ENCODE measurements around the gene BRME1. TPM values are rescaled to one million over a fixed set of nuclear protein-coding genes. Genes with fewer than 3 reads are reported as not detected.
A peak's percentile ranks its signal among the peaks of the same experiment; 100 is the strongest.

Gene BRME1
- total and polyA plus RNA-seq, 3 donors from 2014 or later = 17.8 to 48.9 (median 26.3) TPM

GRCh38 chr19:13865571-13866462 is 40.1 kb downstream of the BRME1 start:
- no peaks in the 10 kb centered on the region for H3K27me3 ChIP-seq
- peak overlapping the region; percentile 58 to 60 for H3K4me3 ChIP-seq
- H3K27ac ChIP-seq = no peak overlapping the region
- intact Hi-C loops (cut with DNase I; ENCODE audit: low total_unique reads) = loop anchor here (10.0 kb wide), 1 partner anchor 81 kb away; no protein-coding TSS in a partner anchor
- no peak for DNase-seq
- peaks cover 11% of the 10 kb centered on the region for H3K4me1 ChIP-seq
- TF ChIP-seq POLR2A (IDR thresholded peaks at IDR 0.05) = no peak
- no peak for TF ChIP-seq CTCF (IDR thresholded peaks at IDR 0.05)
- H3K9me3 ChIP-seq = no peaks in the 10 kb centered on the region
- H3K36me3 ChIP-seq (ENCODE audit: low read depth, missing control alignments) = no peaks in the 10 kb centered on the region
- 2% methylated on average over 77 of the region's 82 CpGs; no CpG with 5 or more reads in 1 of the 2 donors for WGBS, 2 donors

- intact Hi-C loops (cut with DNase I; ENCODE audit: low total_unique reads) = loop anchor here (10.0 kb wide), 1 partner anchor 80 kb away; no protein-coding TSS in a partner anchor
- no peak for DNase-seq
- H3K4me3 ChIP-seq = peak overlapping the region; percentile 58 to 60
- TF ChIP-seq POLR2A (IDR thresholded peaks at IDR 0.05) (no peak), CTCF (IDR thresholded peaks at IDR 0.05) (no peak)
- H3K4me1 ChIP-seq = peaks cover 11% of the 10 kb centered on the region
- WGBS, 2 donors = 7% methylated on average over 40 of the region's 113 CpGs; no CpG with 5 or more reads in 1 of the 2 donors
- H3K27me3 ChIP-seq = no peaks in the 10 kb centered on the region
- H3K9me3 ChIP-seq = no peaks in the 10 kb centered on the region
- no peaks in the 10 kb centered on the region for H3K36me3 ChIP-seq (ENCODE audit: low read depth, missing control alignments)
- H3K27ac ChIP-seq = no peak overlapping the region
Observed at GRCh38 chr19:13864667-13865570, 41.0 kb downstream of the BRME1 start.

- 57 to 65% methylated on average over 10 to 13 of the region's 13 CpGs for WGBS, 2 donors
- DNase-seq = no peak
- intact Hi-C loops (cut with DNase I; ENCODE audit: low total_unique reads) = loop anchor here (10.0 kb wide), 1 partner anchor 79 kb away; no protein-coding TSS in a partner anchor
- no peaks in the 10 kb centered on the region for H3K9me3 ChIP-seq
- no peak overlapping the region for H3K4me3 ChIP-seq
- no peaks in the 10 kb centered on the region for H3K36me3 ChIP-seq (ENCODE audit: low read depth, missing control alignments)
- H3K4me1 ChIP-seq = peaks cover 11% of the 10 kb centered on the region
- H3K27ac ChIP-seq = no peak overlapping the region
- TF ChIP-seq CTCF (IDR thresholded peaks at IDR 0.05) (no peak), POLR2A (IDR thresholded peaks at IDR 0.05) (no peak)
- H3K27me3 ChIP-seq = no peaks in the 10 kb centered on the region
Observed at GRCh38 chr19:13864046-13864666, 41.8 kb downstream of the BRME1 start.

- no peaks in the 10 kb centered on the region for H3K36me3 ChIP-seq (ENCODE audit: low read depth, missing control alignments)
- no peaks in the 10 kb centered on the region for H3K9me3 ChIP-seq
- peak overlapping the region; percentile 74 to 94 for H3K27ac ChIP-seq
- no peaks in the 10 kb centered on the region for H3K27me3 ChIP-seq
- H3K4me1 ChIP-seq = peaks cover 11% of the 10 kb centered on the region
- intact Hi-C loops (cut with DNase I; ENCODE audit: low total_unique reads) = loop anchor here (10.0 kb wide), 1 partner anchor 77 kb away; no protein-coding TSS in a partner anchor
- TF ChIP-seq CTCF (IDR thresholded peaks at IDR 0.05) (peak; percentile 99), POLR2A (IDR thresholded peaks at IDR 0.05) (no peak)
- H3K4me3 ChIP-seq = peak overlapping the region; percentile 36 to 58
- WGBS, 2 donors = 2 to 3% methylated on average over 17 to 27 of the region's 27 CpGs
- peak; percentile 95 for DNase-seq
Observed at GRCh38 chr19:13861714-13862531, 44.0 kb downstream of the BRME1 start.

Data from testis (tissue), 3 donors.